ENCODE results near the gene NCKAP5.

- TF ChIP-seq, protein P1, sequence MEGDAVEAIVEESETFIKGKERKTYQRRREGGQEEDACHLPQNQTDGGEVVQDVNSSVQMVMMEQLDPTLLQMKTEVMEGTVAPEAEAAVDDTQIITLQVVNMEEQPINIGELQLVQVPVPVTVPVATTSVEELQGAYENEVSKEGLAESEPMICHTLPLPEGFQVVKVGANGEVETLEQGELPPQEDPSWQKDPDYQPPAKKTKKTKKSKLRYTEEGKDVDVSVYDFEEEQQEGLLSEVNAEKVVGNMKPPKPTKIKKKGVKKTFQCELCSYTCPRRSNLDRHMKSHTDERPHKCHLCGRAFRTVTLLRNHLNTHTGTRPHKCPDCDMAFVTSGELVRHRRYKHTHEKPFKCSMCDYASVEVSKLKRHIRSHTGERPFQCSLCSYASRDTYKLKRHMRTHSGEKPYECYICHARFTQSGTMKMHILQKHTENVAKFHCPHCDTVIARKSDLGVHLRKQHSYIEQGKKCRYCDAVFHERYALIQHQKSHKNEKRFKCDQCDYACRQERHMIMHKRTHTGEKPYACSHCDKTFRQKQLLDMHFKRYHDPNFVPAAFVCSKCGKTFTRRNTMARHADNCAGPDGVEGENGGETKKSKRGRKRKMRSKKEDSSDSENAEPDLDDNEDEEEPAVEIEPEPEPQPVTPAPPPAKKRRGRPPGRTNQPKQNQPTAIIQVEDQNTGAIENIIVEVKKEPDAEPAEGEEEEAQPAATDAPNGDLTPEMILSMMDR (IDR thresholded peaks at IDR 0.05) = no peak
- no peak for TF ChIP-seq POLR2A (IDR thresholded peaks at IDR 0.05)
- TF ChIP-seq EP300 (IDR thresholded peaks at IDR 0.05) = no peak
Observed at GRCh38 chr2:132669908-132670495, 898.3 kb downstream of the NCKAP5 start, which contains the start of gene LYPD1.

Data from ovary (tissue), 3 donors.